ENCODE data around the gene LHFPL6. TPM values are rescaled to one million over a fixed set of nuclear protein-coding genes. Genes with fewer than 3 reads are reported as not detected.

The LHFPL6 gene
- total and polyA plus RNA-seq, 5 donors from 2014 or later, result 0.20 to 0.42 TPM; not detected in 3

DNA sequence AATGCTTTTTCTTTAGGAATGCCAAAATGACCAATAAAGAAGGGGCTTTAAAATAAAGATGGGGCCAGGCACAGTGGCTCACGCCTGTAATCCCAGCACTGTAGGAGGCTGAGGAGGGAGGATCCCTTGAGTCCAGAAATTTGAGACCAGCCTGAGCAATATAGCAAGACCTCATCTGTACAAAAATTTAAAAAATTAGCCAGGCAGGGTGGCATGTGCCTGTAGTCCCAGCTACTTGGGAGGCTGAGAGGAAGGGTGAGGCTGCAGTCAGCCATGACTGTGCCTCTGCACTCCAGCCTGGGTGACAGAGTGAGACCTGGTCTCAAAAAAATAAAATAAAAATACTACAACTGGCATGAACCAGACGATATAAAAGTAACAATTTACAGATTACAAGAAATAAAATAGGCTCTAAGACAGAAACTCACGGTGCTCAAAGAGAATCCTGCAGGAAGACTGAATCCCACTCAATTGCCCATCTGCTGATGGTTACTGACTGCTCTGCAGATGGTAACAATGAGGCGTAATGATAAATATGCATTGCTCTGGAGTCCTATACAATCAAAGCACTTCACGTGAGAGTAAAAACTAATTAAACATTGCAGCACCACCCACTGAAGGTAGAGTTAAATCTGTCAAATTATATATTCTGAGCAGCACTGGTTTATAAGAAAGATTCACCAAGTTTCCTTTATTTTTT is 93.2 kb downstream of the LHFPL6 start:
- ATAC-seq (ENCODE audit: low read depth in 2 of 2) (no peak), DNase-seq (no peak)
- no peak overlapping the region for H3K27ac Mint-ChIP-seq
- Histone ChIP-seq H3K27me3 (ENCODE audit: control insufficient read depth, insufficient read depth, low read length) (peaks cover 2% of the 10 kb centered on the region), H3K4me1 (ENCODE audit: control insufficient read depth, insufficient read depth, low read length, poor library complexity, severe bottlenecking) (no peaks in the 10 kb centered on the region), H3K36me3 (ENCODE audit: control insufficient read depth, insufficient read depth, low read length) (no peaks in the 10 kb centered on the region), H3K4me3 (ENCODE audit: low read depth, low read length) (no peak overlapping the region), H3K9me3 (ENCODE audit: control insufficient read depth in 2 of 2, low read length in 2 of 2) (no peaks in the 10 kb centered on the region), H3K27ac (ENCODE audit: insufficient read depth, low read length, poor library complexity, severe bottlenecking) (no peak overlapping the region)
- H3K27me3 Mint-ChIP-seq, result peaks cover 18% of the 10 kb centered on the region
- no peaks in the 10 kb centered on the region for H3K4me1 Mint-ChIP-seq
- no peak overlapping the region for H3K4me3 Mint-ChIP-seq
- peaks cover 0 to 1% (median 0%) of the 10 kb centered on the region in 7 donors for H3K9me3 Mint-ChIP-seq
- H3K36me3 Mint-ChIP-seq, result no peaks in the 10 kb centered on the region

DNA sequence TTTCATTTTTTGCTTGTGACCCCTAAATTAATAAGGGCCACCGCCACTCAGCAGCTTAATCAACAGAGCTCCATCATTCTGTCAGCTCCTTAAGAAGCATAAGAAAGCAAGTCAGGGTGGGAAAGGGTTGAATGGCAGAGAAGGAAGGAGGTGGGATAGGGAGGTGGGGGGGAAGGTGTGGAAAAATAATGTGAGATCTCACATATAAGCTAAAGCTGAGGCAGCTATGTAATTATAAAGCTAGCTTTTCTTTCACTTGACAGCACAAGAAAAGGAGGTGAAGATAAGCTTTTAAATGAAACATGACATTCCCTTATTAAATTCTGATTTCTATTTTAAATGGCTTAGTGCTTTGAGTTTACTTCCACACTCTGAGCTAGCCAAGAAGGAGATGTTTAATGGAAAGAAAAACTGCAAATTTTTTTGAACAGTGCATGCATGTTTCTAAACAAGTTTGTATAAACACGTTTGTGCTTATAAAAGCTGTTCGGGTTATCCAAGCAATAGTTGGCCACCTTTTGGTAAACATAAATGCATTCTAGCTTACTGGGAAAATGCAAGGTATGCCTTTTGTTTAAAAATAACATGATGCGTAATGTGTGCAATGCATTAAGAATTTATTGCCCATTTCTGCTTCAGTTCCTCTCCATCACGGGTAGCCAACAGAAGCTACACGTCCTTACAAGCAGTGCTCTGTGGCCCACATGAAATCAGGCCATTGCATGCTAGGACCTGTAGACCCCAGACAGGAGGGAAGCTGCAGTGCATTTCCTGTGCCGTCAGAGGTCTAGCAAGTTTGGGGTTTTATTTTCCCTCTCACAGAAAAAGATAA is 96.2 kb downstream of the LHFPL6 start:
- DNase-seq, result no peak
- H3K4me3 ChIP-seq (ENCODE audit: low read depth, low read length), result no peak overlapping the region
- no peak overlapping the region for H3K27ac ChIP-seq (ENCODE audit: insufficient read depth, low read length, poor library complexity, severe bottlenecking)
- H3K4me1 Mint-ChIP-seq, result no peaks in the 10 kb centered on the region
- H3K27me3 Mint-ChIP-seq, result peaks cover 13% of the 10 kb centered on the region
- H3K27me3 ChIP-seq (ENCODE audit: control insufficient read depth, insufficient read depth, low read length), result peaks cover 2% of the 10 kb centered on the region
- H3K36me3 Mint-ChIP-seq, result no peaks in the 10 kb centered on the region
- no peaks in the 10 kb centered on the region for H3K4me1 ChIP-seq (ENCODE audit: control insufficient read depth, insufficient read depth, low read length, poor library complexity, severe bottlenecking)
- ATAC-seq (ENCODE audit: low read depth in 2 of 2), result no peak
- no peaks in the 10 kb centered on the region for H3K36me3 ChIP-seq (ENCODE audit: control insufficient read depth, insufficient read depth, low read length)
- no peak overlapping the region for H3K27ac Mint-ChIP-seq
- H3K9me3 ChIP-seq (ENCODE audit: control insufficient read depth in 2 of 2, low read length in 2 of 2), result no peaks in the 10 kb centered on the region
- H3K4me3 Mint-ChIP-seq, result no peak overlapping the region
- H3K9me3 Mint-ChIP-seq, result peaks cover 0 to 1% (median 0%) of the 10 kb centered on the region in 7 donors

DNA sequence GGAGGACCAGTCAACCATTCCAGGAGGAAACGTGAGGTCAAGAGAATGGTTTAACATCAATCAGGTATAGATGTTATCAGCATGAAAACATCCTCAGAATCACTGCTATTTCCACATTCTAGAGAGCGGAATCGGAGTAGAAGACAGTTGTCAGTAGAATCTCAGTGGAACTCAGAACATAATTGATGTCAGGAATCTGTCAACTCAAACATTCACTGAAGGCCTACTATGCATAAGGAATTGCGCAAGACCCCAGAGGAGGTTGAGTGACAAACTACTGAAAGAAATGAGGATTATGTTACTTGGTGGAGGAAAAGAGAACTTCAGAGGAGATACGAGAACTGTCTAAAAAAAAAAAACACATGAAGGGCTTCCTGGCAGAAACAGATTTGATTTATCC is 97.8 kb downstream of the LHFPL6 start:
- H3K4me3 Mint-ChIP-seq, result peak overlapping the region in 1 of 4 donors; percentile 1
- H3K27ac Mint-ChIP-seq, result no peak overlapping the region
- no peaks in the 10 kb centered on the region for H3K4me1 Mint-ChIP-seq
- Histone ChIP-seq H3K9me3 (ENCODE audit: control insufficient read depth in 2 of 2, low read length in 2 of 2) (no peaks in the 10 kb centered on the region), H3K4me3 (ENCODE audit: low read depth, low read length) (no peak overlapping the region), H3K27ac (ENCODE audit: insufficient read depth, low read length, poor library complexity, severe bottlenecking) (no peak overlapping the region), H3K4me1 (ENCODE audit: control insufficient read depth, insufficient read depth, low read length, poor library complexity, severe bottlenecking) (no peaks in the 10 kb centered on the region), H3K27me3 (ENCODE audit: control insufficient read depth, insufficient read depth, low read length) (peaks cover 2% of the 10 kb centered on the region), H3K36me3 (ENCODE audit: control insufficient read depth, insufficient read depth, low read length) (no peaks in the 10 kb centered on the region)
- no peaks in the 10 kb centered on the region for H3K36me3 Mint-ChIP-seq
- no peak for DNase-seq
- peaks cover 0 to 1% (median 0%) of the 10 kb centered on the region in 7 donors for H3K9me3 Mint-ChIP-seq
- peaks cover 9% of the 10 kb centered on the region for H3K27me3 Mint-ChIP-seq
- ATAC-seq (ENCODE audit: low read depth in 2 of 2), result no peak

DNA sequence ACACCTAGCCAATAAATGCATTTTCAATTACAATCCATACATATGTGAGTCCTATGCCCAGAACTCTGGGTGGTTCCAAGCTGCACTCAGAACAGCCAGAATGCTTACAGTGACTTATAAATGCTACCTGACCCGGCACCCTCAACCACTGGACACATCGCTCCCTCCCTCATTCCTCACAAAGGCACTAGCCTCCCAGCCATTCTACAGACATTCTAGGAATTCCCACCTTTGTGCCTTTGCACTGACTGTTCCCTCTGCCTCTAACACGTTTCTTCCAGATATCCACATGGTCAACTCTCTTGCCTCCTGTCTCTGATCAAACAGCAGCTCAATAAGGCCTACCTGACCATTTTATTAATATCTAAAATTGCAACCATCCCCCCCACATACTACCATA is 99.9 kb downstream of the LHFPL6 start:
- Histone ChIP-seq H3K27me3 (ENCODE audit: control insufficient read depth, insufficient read depth, low read length) (peaks cover 2% of the 10 kb centered on the region), H3K27ac (ENCODE audit: insufficient read depth, low read length, poor library complexity, severe bottlenecking) (no peak overlapping the region), H3K36me3 (ENCODE audit: control insufficient read depth, insufficient read depth, low read length) (no peaks in the 10 kb centered on the region), H3K9me3 (ENCODE audit: control insufficient read depth in 2 of 2, low read length in 2 of 2) (no peaks in the 10 kb centered on the region), H3K4me3 (ENCODE audit: low read depth, low read length) (no peak overlapping the region), H3K4me1 (ENCODE audit: control insufficient read depth, insufficient read depth, low read length, poor library complexity, severe bottlenecking) (no peaks in the 10 kb centered on the region)
- Mint-ChIP-seq H3K4me1 (no peaks in the 10 kb centered on the region), H3K27me3 (peaks cover under 1% of the 10 kb centered on the region), H3K27ac (no peak overlapping the region), H3K4me3 (no peak overlapping the region), H3K9me3 (no peaks in the 10 kb centered on the region), H3K36me3 (no peaks in the 10 kb centered on the region)
- ATAC-seq (ENCODE audit: low read depth in 2 of 2) (no peak), DNase-seq (no peak)

DNA sequence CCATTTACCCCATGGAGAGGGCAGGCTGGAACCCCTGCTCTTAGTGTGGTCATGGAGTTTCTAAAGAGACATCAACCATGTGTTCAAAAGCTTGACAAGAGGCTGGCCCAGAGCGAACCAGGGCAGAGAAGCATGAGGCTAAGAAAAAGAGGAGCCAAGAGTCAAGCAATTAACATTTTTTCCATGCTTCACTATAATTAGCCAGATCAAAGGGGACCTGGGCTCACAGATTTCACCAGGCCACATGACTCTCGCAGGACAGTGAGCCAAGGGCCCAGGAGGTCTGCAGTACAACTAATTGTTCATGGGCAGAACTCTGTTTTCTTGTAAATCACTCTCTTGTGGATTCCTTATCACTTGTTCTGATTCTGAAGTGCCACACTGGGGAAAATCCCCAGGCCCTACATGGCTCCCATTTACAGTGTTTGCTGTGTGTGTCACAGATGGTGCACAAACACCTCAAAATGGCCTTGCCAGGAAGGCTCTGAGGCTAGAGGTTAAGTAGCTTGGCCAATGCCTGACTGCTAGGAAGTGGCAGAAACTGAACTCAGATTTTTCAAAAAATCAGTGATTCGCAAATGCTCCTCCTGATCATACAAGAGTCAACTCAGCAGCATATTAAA is 101.2 kb downstream of the LHFPL6 start:
- Histone ChIP-seq H3K36me3 (ENCODE audit: control insufficient read depth, insufficient read depth, low read length) (no peaks in the 10 kb centered on the region), H3K4me1 (ENCODE audit: control insufficient read depth, insufficient read depth, low read length, poor library complexity, severe bottlenecking) (no peaks in the 10 kb centered on the region), H3K9me3 (ENCODE audit: control insufficient read depth in 2 of 2, low read length in 2 of 2) (no peaks in the 10 kb centered on the region), H3K27me3 (ENCODE audit: control insufficient read depth, insufficient read depth, low read length) (no peaks in the 10 kb centered on the region), H3K27ac (ENCODE audit: insufficient read depth, low read length, poor library complexity, severe bottlenecking) (no peak overlapping the region), H3K4me3 (ENCODE audit: low read depth, low read length) (no peak overlapping the region)
- ATAC-seq (ENCODE audit: low read depth in 2 of 2) (no peak), DNase-seq (no peak)
- H3K36me3 Mint-ChIP-seq, result no peaks in the 10 kb centered on the region
- no peaks in the 10 kb centered on the region for H3K27me3 Mint-ChIP-seq
- no peak overlapping the region for H3K27ac Mint-ChIP-seq
- no peaks in the 10 kb centered on the region for H3K9me3 Mint-ChIP-seq
- no peak overlapping the region for H3K4me3 Mint-ChIP-seq
- no peaks in the 10 kb centered on the region for H3K4me1 Mint-ChIP-seq

DNA sequence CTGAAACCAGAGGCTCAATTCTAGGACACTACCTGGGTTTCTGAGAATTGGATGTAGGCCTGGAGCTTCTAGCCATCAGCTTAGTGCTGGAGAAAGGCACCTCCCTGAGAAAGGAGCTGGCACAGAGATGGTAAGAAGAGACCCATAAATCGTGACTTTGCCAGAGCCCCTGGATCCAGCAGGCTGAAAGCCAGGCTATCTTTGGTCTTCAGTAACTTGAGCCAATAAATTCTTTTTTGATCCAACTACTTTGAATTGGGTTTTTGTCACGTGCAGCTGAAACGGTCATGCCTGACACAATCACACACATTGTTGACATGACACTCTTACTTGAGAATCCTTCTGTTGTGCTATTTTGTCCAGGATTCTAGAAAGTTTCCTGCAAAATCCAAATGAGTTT is 103.4 kb downstream of the LHFPL6 start:
- no peaks in the 10 kb centered on the region for H3K36me3 Mint-ChIP-seq
- DNase-seq (no peak), ATAC-seq (ENCODE audit: low read depth in 2 of 2) (no peak)
- Histone ChIP-seq H3K27me3 (ENCODE audit: control insufficient read depth, insufficient read depth, low read length) (peaks cover 2% of the 10 kb centered on the region), H3K4me1 (ENCODE audit: control insufficient read depth, insufficient read depth, low read length, poor library complexity, severe bottlenecking) (no peaks in the 10 kb centered on the region), H3K9me3 (ENCODE audit: control insufficient read depth in 2 of 2, low read length in 2 of 2) (no peaks in the 10 kb centered on the region), H3K27ac (ENCODE audit: insufficient read depth, low read length, poor library complexity, severe bottlenecking) (no peak overlapping the region), H3K4me3 (ENCODE audit: low read depth, low read length) (no peak overlapping the region), H3K36me3 (ENCODE audit: control insufficient read depth, insufficient read depth, low read length) (no peaks in the 10 kb centered on the region)
- peaks cover 8% of the 10 kb centered on the region for H3K27me3 Mint-ChIP-seq
- H3K9me3 Mint-ChIP-seq, result no peaks in the 10 kb centered on the region
- no peak overlapping the region for H3K4me3 Mint-ChIP-seq
- no peaks in the 10 kb centered on the region for H3K4me1 Mint-ChIP-seq
- H3K27ac Mint-ChIP-seq, result peak overlapping the region in 1 of 3 donors; percentile 72

DNA sequence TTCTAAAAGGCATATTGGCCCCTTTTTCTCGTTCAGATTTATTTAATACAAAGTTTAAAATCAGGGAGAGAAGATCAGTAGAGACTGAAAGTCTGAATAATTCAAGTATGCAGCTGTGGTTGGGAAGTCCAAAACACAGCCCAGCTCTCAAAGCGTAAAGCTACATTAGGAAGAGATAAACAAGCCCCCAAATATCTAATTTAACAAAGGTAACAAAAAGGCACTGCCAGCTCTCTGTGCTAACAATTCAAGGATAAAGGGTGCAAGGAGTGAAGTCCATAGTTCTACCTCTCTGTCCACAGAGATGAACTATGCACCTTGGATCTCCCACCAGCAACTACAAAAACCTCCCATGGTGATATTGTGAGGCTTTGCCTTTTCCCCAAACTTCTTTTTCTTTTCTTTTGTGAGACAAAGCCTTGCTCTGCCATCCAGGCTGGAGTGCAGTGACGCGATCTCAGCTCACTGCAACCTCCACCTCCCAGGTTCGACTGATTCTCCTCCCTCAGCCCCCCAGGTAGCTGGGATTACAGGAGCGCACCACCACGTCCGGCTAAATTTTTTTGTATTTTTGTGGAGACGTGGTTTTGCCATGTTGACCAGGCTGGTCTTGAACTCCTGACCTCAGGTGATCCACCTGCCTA is 104.4 kb downstream of the LHFPL6 start:
- ATAC-seq (ENCODE audit: low read depth in 2 of 2) (no peak), DNase-seq (no peak)
- H3K4me1 ChIP-seq (ENCODE audit: control insufficient read depth, insufficient read depth, low read length, poor library complexity, severe bottlenecking), result no peaks in the 10 kb centered on the region
- Mint-ChIP-seq H3K27me3 (peaks cover 8% of the 10 kb centered on the region), H3K27ac (no peak overlapping the region), H3K36me3 (no peaks in the 10 kb centered on the region), H3K4me3 (no peak overlapping the region), H3K4me1 (no peaks in the 10 kb centered on the region), H3K9me3 (no peaks in the 10 kb centered on the region)
- no peak overlapping the region for H3K4me3 ChIP-seq (ENCODE audit: low read depth, low read length)
- no peaks in the 10 kb centered on the region for H3K9me3 ChIP-seq (ENCODE audit: control insufficient read depth in 2 of 2, low read length in 2 of 2)
- H3K27me3 ChIP-seq (ENCODE audit: control insufficient read depth, insufficient read depth, low read length), result peaks cover 6% of the 10 kb centered on the region
- H3K27ac ChIP-seq (ENCODE audit: insufficient read depth, low read length, poor library complexity, severe bottlenecking), result no peak overlapping the region
- H3K36me3 ChIP-seq (ENCODE audit: control insufficient read depth, insufficient read depth, low read length), result no peaks in the 10 kb centered on the region

Data from CD4-positive, CD25-positive, alpha-beta regulatory T cell (primary cell).